Measurements from ENCODE around the gene SVOP. TPM values are rescaled to one million over a fixed set of nuclear protein-coding genes. Genes with fewer than 3 reads are reported as not detected.

The SVOP gene
- polyA plus RNA-seq, 1 experiment = not detected

GRCh38 chr12:108948367-108948766 lies 72.5 kb downstream of the SVOP start:
- POLR2A ChIA-PET = no interaction called here
- CTCF ChIA-PET = interaction anchor here (1.1 to 1.4 kb wide), 3 partner anchors 30 to 436 kb away, joined by 3 read pairs; no protein-coding TSS in a partner anchor
- no peak for TF ChIP-seq CTCF (IDR thresholded peaks at IDR 0.05; ENCODE audit: insufficient read depth, low read depth, low read length)
- Histone ChIP-seq H3K27me3 (ENCODE audit: control insufficient read depth, insufficient read depth, low read length) (no peaks in the 10 kb centered on the region; the same call in 1 of the 2 replicates), H3K36me3 (ENCODE audit: control insufficient read depth, insufficient read depth, low read length) (no peaks in the 10 kb centered on the region), H3K4me3 (ENCODE audit: low read depth, low read length) (no peak overlapping the region)
- DNase-seq (ENCODE audit: low read depth) = no peak

- POLR2A ChIA-PET = no interaction called here
- H3K27me3 ChIP-seq (ENCODE audit: control insufficient read depth, insufficient read depth, low read length) = peaks cover 3% of the 10 kb centered on the region; the same call in 1 of the 2 replicates
- H3K4me3 ChIP-seq (ENCODE audit: low read depth, low read length) = no peak overlapping the region
- H3K36me3 ChIP-seq (ENCODE audit: control insufficient read depth, insufficient read depth, low read length) = no peaks in the 10 kb centered on the region
- CTCF ChIA-PET = interaction anchor here (0.5 to 1.1 kb wide), 2 partner anchors 78 to 146 kb away, joined by 3 read pairs; no protein-coding TSS in a partner anchor
- DNase-seq (ENCODE audit: low read depth) = no peak
- no peak for TF ChIP-seq CTCF (IDR thresholded peaks at IDR 0.05; ENCODE audit: insufficient read depth, low read depth, low read length)
Observed at GRCh38 chr12:108947097-108947496, 73.8 kb downstream of the SVOP start.

- ChIA-PET CTCF (interaction anchor here (1.0 kb wide), 1 partner anchor 136 kb away, joined by 3 read pairs; no protein-coding TSS in a partner anchor), POLR2A (no interaction called here)
- no peak for TF ChIP-seq CTCF (IDR thresholded peaks at IDR 0.05; ENCODE audit: insufficient read depth, low read depth, low read length)
- Histone ChIP-seq H3K36me3 (ENCODE audit: control insufficient read depth, insufficient read depth, low read length) (no peaks in the 10 kb centered on the region), H3K27me3 (ENCODE audit: control insufficient read depth, insufficient read depth, low read length) (peaks cover 7% of the 10 kb centered on the region), H3K4me3 (ENCODE audit: low read depth, low read length) (no peak overlapping the region)
- no peak for DNase-seq (ENCODE audit: low read depth)
Observed at GRCh38 chr12:108940138-108940537, 80.7 kb downstream of the SVOP start.

- Histone ChIP-seq H3K27me3 (ENCODE audit: control insufficient read depth, insufficient read depth, low read length) (peaks cover 7% of the 10 kb centered on the region), H3K36me3 (ENCODE audit: control insufficient read depth, insufficient read depth, low read length) (no peaks in the 10 kb centered on the region), H3K4me3 (ENCODE audit: low read depth, low read length) (no peak overlapping the region)
- TF ChIP-seq CTCF (IDR thresholded peaks at IDR 0.05; ENCODE audit: insufficient read depth, low read depth, low read length) = no peak
- DNase-seq (ENCODE audit: low read depth) = no peak
- POLR2A ChIA-PET = no interaction called here
- CTCF ChIA-PET = interaction anchor here (1.0 kb wide), 1 partner anchor 135 kb away, joined by 3 read pairs; no protein-coding TSS in a partner anchor
Observed at GRCh38 chr12:108939594-108939993, 81.3 kb downstream of the SVOP start.

GRCh38 chr12:108938247-108938924 lies 82.5 kb downstream of the SVOP start:
- Histone ChIP-seq H3K36me3 (ENCODE audit: control insufficient read depth, insufficient read depth, low read length) (no peaks in the 10 kb centered on the region), H3K27me3 (ENCODE audit: control insufficient read depth, insufficient read depth, low read length) (peaks cover 7% of the 10 kb centered on the region), H3K4me3 (ENCODE audit: low read depth, low read length) (no peak overlapping the region)
- ChIA-PET POLR2A (no interaction called here), CTCF (no interaction called here)
- no peak for DNase-seq (ENCODE audit: low read depth)
- no peak for TF ChIP-seq CTCF (IDR thresholded peaks at IDR 0.05; ENCODE audit: insufficient read depth, low read depth, low read length)

Data from BJ (cell line).